Tibial nerve (tissue), 4 donors: ENCODE results near the gene ITPRID2.

Source experiments
- CTCF ChIP-seq, 5 experiments: fragments of 200-600 bp in 3 of 5; fragments of 450-650 bp in 2 of 5; sonication (generic) in 3 of 5; IDR thresholded peaks; one replicate each; pipeline ENCODE4 v1.5.1; 2016 to 2019; ENCODE audit warnings: antibody characterized with exemption in 5 of 5, mild to moderate bottlenecking in 3 of 5, moderate library complexity in 2 of 5
- EP300 ChIP-seq, 2 donors: sonication (generic); formaldehyde crosslinking; IDR thresholded peaks; one replicate each; pipeline ENCODE4 v1.6.1; 2017; ENCODE audit warnings: antibody characterized with exemption in 2 of 2, mild to moderate bottlenecking in 1 of 2

GRCh38 chr2:181862583-181863281 is 28.8 kb upstream of the ITPRID2 start:
- TF ChIP-seq EP300 (IDR thresholded peaks at IDR 0.05) (no peak), CTCF (IDR thresholded peaks at IDR 0.05) (no peak)
